AG04449 (cell line): Measurements from ENCODE around the gene ABCG1.

Experiments used
- CTCF ChIA-PET: fragments of 350-600 bp; formaldehyde crosslinking; extraction: SDS; loops from one replicate; lab custom pipeline; 2021; ENCODE audit warnings: antibody characterized with exemption; lab: Yijun Ruan, JAX
- POLR2A ChIA-PET: fragments of 400-600, 350-600 bp; formaldehyde crosslinking; extraction: SDS; loops from one replicate; lab custom pipeline; 2020; ENCODE audit warnings: antibody characterized with exemption, inconsistent platforms; lab: Yijun Ruan, JAX
- DNase-seq: peaks from one replicate; pipeline ENCODE4 v3.0.0-alpha.2; 2010; ENCODE audit warnings: low read depth, low spot score
- H3K4me3 ChIP-seq: 2 replicates; pipeline ENCODE4 v1.5.1; 2011; ENCODE audit warnings: low read depth, mild to moderate bottlenecking, control low read depth, low read length
- CTCF ChIP-seq: IDR thresholded peaks from one replicate; pipeline ENCODE4 v1.5.1; 2011; ENCODE audit warnings: mild to moderate bottlenecking, moderate library complexity, low read length, control low read depth, inconsistent platforms; ENCODE audit not compliant: insufficient read depth; ENCODE audit errors: missing control alignments

ABCG1 gene

GRCh38 chr21:42243026-42243425, 24.1 kb downstream of the ABCG1 start:
- ChIA-PET POLR2A (no interaction called here), CTCF (interaction anchor here (1.0 kb wide), 1 partner anchor 14 kb away, joined by 3 read pairs; no protein-coding TSS in a partner anchor)
- TF ChIP-seq CTCF: no peak
- no peak overlapping the region for H3K4me3 ChIP-seq
- DNase-seq: no peak

GRCh38 chr21:42245331-42246193, 26.6 kb downstream of the ABCG1 start:
- POLR2A ChIA-PET: no interaction called here
- H3K4me3 ChIP-seq: no peak overlapping the region
- no peak for DNase-seq
- no peak for TF ChIP-seq CTCF
- CTCF ChIA-PET: interaction anchor here (1.6 kb wide), 1 partner anchor 13 kb away, joined by 6 read pairs; no protein-coding TSS in a partner anchor

GRCh38 chr21:42247716-42248115, 28.8 kb downstream of the ABCG1 start:
- TF ChIP-seq CTCF: no peak
- H3K4me3 ChIP-seq: no peak overlapping the region
- DNase-seq: no peak
- CTCF ChIA-PET: interaction anchor here (0.6 kb wide), 1 partner anchor 41 kb away, joined by 4 read pairs; no protein-coding TSS in a partner anchor
- POLR2A ChIA-PET: no interaction called here

GRCh38 chr21:42248241-42248640, 29.3 kb downstream of the ABCG1 start:
- H3K4me3 ChIP-seq: no peak overlapping the region
- TF ChIP-seq CTCF: no peak
- no peak for DNase-seq
- ChIA-PET POLR2A (no interaction called here), CTCF (no interaction called here)

- CTCF ChIA-PET: interaction anchor here (0.6 to 1.1 kb wide), 2 partner anchors 10 to 31 kb away, joined by 3 to 4 read pairs; no protein-coding TSS in a partner anchor
- no peak for DNase-seq
- TF ChIP-seq CTCF: no peak
- H3K4me3 ChIP-seq: no peak overlapping the region
- POLR2A ChIA-PET: no interaction called here
These were observed 30.1 kb downstream of the ABCG1 start for GRCh38 chr21:42248783-42249597.
